Neuronal stem cell (in vitro differentiated cells): Measurements from ENCODE around the gene DMD.

Source experiments
- DNase-seq: peaks from one replicate; pipeline ENCODE4 v3.0.0-alpha.2; 2013; ENCODE audit warnings: low spot score
- H2AFZ ChIP-seq: one replicate; pipeline ENCODE4 v1.6.1; 2013; ENCODE audit warnings: mild to moderate bottlenecking, low read length, inconsistent platforms
- H2AK5ac ChIP-seq: 2 replicates; pipeline ENCODE4 v1.6.1; 2013; ENCODE audit warnings: low read depth, mild to moderate bottlenecking, inconsistent platforms, low read length, moderate library complexity, mixed read lengths
- H2BK120ac ChIP-seq: 2 replicates; pipeline ENCODE4 v1.6.1; 2013; ENCODE audit warnings: low read depth, mild to moderate bottlenecking, inconsistent platforms, low read length, moderate library complexity, mixed read lengths
- H2BK12ac ChIP-seq: one replicate; pipeline ENCODE4 v1.6.1; 2013; ENCODE audit warnings: low read length, inconsistent platforms
- H2BK15ac ChIP-seq: 2 replicates; pipeline ENCODE4 v1.6.1; 2013; ENCODE audit warnings: mild to moderate bottlenecking, low read length, inconsistent platforms, mixed read lengths
- H2BK5ac ChIP-seq: one replicate; pipeline ENCODE4 v1.6.1; 2013; ENCODE audit warnings: inconsistent platforms, mild to moderate bottlenecking, low read length, moderate library complexity
- H3K14ac ChIP-seq: one replicate; pipeline ENCODE4 v1.6.1; 2013; ENCODE audit warnings: low read length, inconsistent platforms
- H3K18ac ChIP-seq: 2 replicates; pipeline ENCODE4 v1.6.1; 2013; ENCODE audit warnings: low read length, inconsistent platforms
- H3K23ac ChIP-seq: 2 replicates; pipeline ENCODE4 v1.6.1; 2013; ENCODE audit warnings: low read depth, mild to moderate bottlenecking, mixed read lengths, low read length, inconsistent platforms; ENCODE audit not compliant: poor library complexity
- H3K27ac ChIP-seq: replicated peaks from 3 replicates; pipeline ENCODE4 v1.5.1; 2013; ENCODE audit warnings: low read length, inconsistent platforms
- H3K27me3 ChIP-seq, 3 experiments: 2 replicates each; pipeline ENCODE4 v1.6.1; 2013; ENCODE audit warnings: low read length in 3 of 3, mild to moderate bottlenecking in 2 of 3, inconsistent platforms in 1 of 3, low read depth in 1 of 3, mixed read lengths in 1 of 3, moderate library complexity in 1 of 3; ENCODE audit not compliant: control insufficient read depth in 3 of 3, insufficient read depth in 3 of 3
- H3K36me3 ChIP-seq, 2 donors: replicated peaks in 1 of 2; 2 replicates each; pipeline ENCODE4 v1.6.1; 2013; ENCODE audit warnings: low read length in 2 of 2; ENCODE audit not compliant: control insufficient read depth in 2 of 2, insufficient read depth in 2 of 2
- H3K4ac ChIP-seq: 2 replicates; pipeline ENCODE4 v1.6.1; 2013; ENCODE audit warnings: inconsistent platforms, mild to moderate bottlenecking, low read length, moderate library complexity
- H3K4me1 ChIP-seq, 2 donors: 1 replicate in 1 of 2; 2 replicates in 1 of 2; pipeline ENCODE4 v1.6.1; 2013; ENCODE audit warnings: low read length in 2 of 2, low read depth in 1 of 2; ENCODE audit not compliant: control insufficient read depth in 2 of 2, insufficient read depth in 1 of 2
- H3K4me2 ChIP-seq: one replicate; pipeline ENCODE4 v1.6.1; 2013; ENCODE audit warnings: mild to moderate bottlenecking, low read length, inconsistent platforms; ENCODE audit not compliant: insufficient read depth, poor library complexity, severe bottlenecking
- H3K4me3 ChIP-seq, 2 donors: 2 replicates each; pipeline ENCODE4 v1.5.1; 2013; ENCODE audit warnings: low read length in 2 of 2, mild to moderate bottlenecking in 2 of 2, inconsistent platforms in 1 of 2, moderate library complexity in 1 of 2
- H3K79me1 ChIP-seq: one replicate; pipeline ENCODE4 v1.6.1; 2013; ENCODE audit warnings: low read depth, mild to moderate bottlenecking, inconsistent platforms, low read length, moderate library complexity
- H3K9ac ChIP-seq: one replicate; pipeline ENCODE4 v1.6.1; 2013; ENCODE audit warnings: mild to moderate bottlenecking, low read depth, low read length, inconsistent platforms; ENCODE audit not compliant: poor library complexity
- H3K9me3 ChIP-seq, 2 donors: replicated peaks in 1 of 2; 2 replicates each; pipeline versions ENCODE3 to v1.6.1; 2013; ENCODE audit warnings: low read length in 2 of 2, mild to moderate bottlenecking in 2 of 2, inconsistent platforms in 1 of 2, low read depth in 1 of 2, mixed read lengths in 1 of 2, moderate library complexity in 1 of 2; ENCODE audit not compliant: control insufficient read depth in 2 of 2, insufficient read depth in 1 of 2
- H4K8ac ChIP-seq: one replicate; pipeline ENCODE4 v1.6.1; 2013; ENCODE audit warnings: low read depth, mild to moderate bottlenecking, inconsistent platforms, low read length, moderate library complexity
- H4K91ac ChIP-seq: one replicate; pipeline ENCODE4 v1.6.1; 2013; ENCODE audit warnings: low read length, low read depth, mild to moderate bottlenecking, inconsistent platforms; ENCODE audit not compliant: poor library complexity
- WGBS, 2 donors: extraction: QIAGEN DNeasy Blood & Tissue Kit; methylation state at CpG; one replicate each; pipeline ENCODE4 v1.1.7; 2013; ENCODE audit warnings: missing lambda C conversion rate in 2 of 2, mixed read lengths in 1 of 2; ENCODE audit not compliant: insufficient read length in 2 of 2, insufficient replicate concordance in 1 of 2; ENCODE audit errors: extremely low coverage in 2 of 2; 5-methylcytosine and 5-hydroxymethylcytosine counted together

Gene DMD

DNA sequence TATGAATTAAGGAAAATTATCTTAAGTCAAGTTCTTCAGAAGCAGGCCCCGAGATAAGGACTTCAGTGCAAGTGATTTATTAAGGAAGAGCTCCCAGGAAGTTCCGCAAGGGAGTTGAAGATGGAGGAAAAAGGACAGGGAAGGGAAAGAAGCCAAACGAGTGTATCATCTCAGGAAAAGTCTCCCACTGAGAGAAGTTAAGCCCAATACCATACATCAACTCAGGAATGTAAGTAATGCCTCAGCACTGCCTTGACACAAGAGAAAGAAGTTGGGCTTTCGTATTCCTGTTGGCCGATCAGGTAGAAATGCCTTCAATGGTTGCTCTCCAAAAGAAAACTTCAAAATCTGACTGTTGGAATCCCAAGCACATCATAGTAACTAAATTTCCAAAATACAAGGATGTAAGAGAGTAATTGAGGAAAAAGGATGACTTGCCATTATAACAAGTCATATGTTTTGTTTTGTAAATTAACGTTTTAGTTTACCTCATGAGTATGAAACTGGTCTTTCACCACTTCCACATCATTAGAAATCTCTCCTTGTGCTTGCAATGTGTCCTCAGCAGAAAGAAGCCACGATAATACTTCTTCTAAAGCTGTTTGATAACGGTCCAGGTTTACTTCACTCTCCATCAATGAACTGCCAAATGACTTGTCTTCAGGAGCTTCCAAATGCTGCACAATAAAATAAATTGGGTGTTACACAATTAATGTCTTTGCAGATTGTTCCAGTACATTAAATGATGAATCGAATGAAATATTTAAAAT lies 566.7 kb downstream of the DMD start:
- Histone ChIP-seq H3K27me3 (no peaks in the 10 kb centered on the region), H2AFZ (no peak overlapping the region), H3K14ac (no peak overlapping the region), H3K18ac (no peak overlapping the region), H3K36me3 (no peaks in the 10 kb centered on the region), H3K9me3 (no peaks in the 10 kb centered on the region), H3K4ac (no peak overlapping the region), H3K27ac (no peak overlapping the region), H3K79me1 (no peaks in the 10 kb centered on the region), H2BK12ac (no peak overlapping the region), H2BK5ac (no peak overlapping the region), H4K91ac (no peak overlapping the region), H3K23ac (no peak overlapping the region), H3K4me3 (no peak overlapping the region), H4K8ac (no peak overlapping the region), H2AK5ac (no peak overlapping the region), H2BK120ac (no peak overlapping the region), H2BK15ac (no peak overlapping the region), H3K4me2 (no peak overlapping the region), H3K4me1 (no peaks in the 10 kb centered on the region), H3K9ac (no peak overlapping the region)
- WGBS, 2 donors = no CpG with 5 or more reads among the region's 9 CpGs
- DNase-seq = no peak

GRCh38 chrX:32642283-32642682 lies 569.1 kb downstream of the DMD start:
- Histone ChIP-seq H3K27me3 (no peaks in the 10 kb centered on the region), H4K91ac (no peak overlapping the region), H3K4me1 (no peaks in the 10 kb centered on the region), H2BK15ac (no peak overlapping the region), H2AK5ac (no peak overlapping the region), H3K36me3 (no peaks in the 10 kb centered on the region), H4K8ac (no peak overlapping the region), H3K9ac (no peak overlapping the region), H3K14ac (no peak overlapping the region), H3K18ac (no peak overlapping the region), H3K4me2 (no peak overlapping the region), H2BK5ac (no peak overlapping the region), H3K4ac (no peak overlapping the region), H2BK120ac (no peak overlapping the region), H3K9me3 (no peaks in the 10 kb centered on the region), H3K79me1 (no peaks in the 10 kb centered on the region), H2AFZ (no peak overlapping the region), H2BK12ac (no peak overlapping the region), H3K4me3 (no peak overlapping the region), H3K27ac (no peak overlapping the region), H3K23ac (no peak overlapping the region)
- no CpG with 5 or more reads among the region's 3 CpGs for WGBS, 2 donors
- DNase-seq = no peak

GRCh38 chrX:32618154-32618553 lies 593.2 kb downstream of the DMD start:
- Histone ChIP-seq H2BK120ac (no peak overlapping the region), H3K4me2 (no peak overlapping the region), H3K23ac (no peak overlapping the region), H3K14ac (no peak overlapping the region), H3K79me1 (no peaks in the 10 kb centered on the region), H3K18ac (no peak overlapping the region), H3K9ac (no peak overlapping the region), H3K4ac (no peak overlapping the region), H2AK5ac (no peak overlapping the region), H2BK12ac (no peak overlapping the region), H2BK5ac (no peak overlapping the region), H3K27me3 (no peaks in the 10 kb centered on the region), H3K4me3 (no peak overlapping the region), H3K9me3 (no peaks in the 10 kb centered on the region), H2AFZ (no peak overlapping the region), H3K36me3 (no peaks in the 10 kb centered on the region), H3K4me1 (no peaks in the 10 kb centered on the region), H3K27ac (no peak overlapping the region), H2BK15ac (no peak overlapping the region), H4K91ac (no peak overlapping the region), H4K8ac (no peak overlapping the region)
- no CpG with 5 or more reads among the region's 5 CpGs for WGBS, 2 donors
- no peak for DNase-seq

GRCh38 chrX:32614707-32615106 lies 596.6 kb downstream of the DMD start:
- H2BK5ac ChIP-seq = no peak overlapping the region
- no peak overlapping the region for H3K23ac ChIP-seq
- no peaks in the 10 kb centered on the region for H3K9me3 ChIP-seq
- no peak overlapping the region for H2BK120ac ChIP-seq
- H4K91ac ChIP-seq = no peak overlapping the region
- H2BK15ac ChIP-seq = no peak overlapping the region
- H4K8ac ChIP-seq = no peak overlapping the region
- no peak for DNase-seq
- H3K4me3 ChIP-seq = no peak overlapping the region
- H3K4me1 ChIP-seq = no peaks in the 10 kb centered on the region
- no peak overlapping the region for H3K18ac ChIP-seq
- H2BK12ac ChIP-seq = no peak overlapping the region
- no CpG with 5 or more reads among the region's 2 CpGs for WGBS, 2 donors
- H3K14ac ChIP-seq = no peak overlapping the region
- no peak overlapping the region for H2AFZ ChIP-seq
- no peak overlapping the region for H3K4ac ChIP-seq
- no peak overlapping the region for H3K4me2 ChIP-seq
- H3K79me1 ChIP-seq = no peaks in the 10 kb centered on the region
- H2AK5ac ChIP-seq = no peak overlapping the region
- H3K27ac ChIP-seq = no peak overlapping the region
- H3K27me3 ChIP-seq = no peaks in the 10 kb centered on the region
- H3K9ac ChIP-seq = no peak overlapping the region
- H3K36me3 ChIP-seq = no peaks in the 10 kb centered on the region
